Right hindlimb (tissue), 1 donor: ENCODE data around the gene BLTP3B.

Source experiments
- DNase-seq: peaks from one replicate; pipeline ENCODE4 v3.0.0-alpha.2; 2018

The BLTP3B gene

GRCh38 chr12:100159391-100160104 is 16.9 kb upstream of the BLTP3B start:
- DNase-seq = no peak

- no peak for DNase-seq
Observed at GRCh38 chr12:100158535-100158934, 15.9 kb upstream of the BLTP3B start.

GRCh38 chr12:100157427-100157821 is 14.8 kb upstream of the BLTP3B start:
- no peak for DNase-seq

GRCh38 chr12:100156731-100157426 is 14.2 kb upstream of the BLTP3B start:
- no peak for DNase-seq

DNA sequence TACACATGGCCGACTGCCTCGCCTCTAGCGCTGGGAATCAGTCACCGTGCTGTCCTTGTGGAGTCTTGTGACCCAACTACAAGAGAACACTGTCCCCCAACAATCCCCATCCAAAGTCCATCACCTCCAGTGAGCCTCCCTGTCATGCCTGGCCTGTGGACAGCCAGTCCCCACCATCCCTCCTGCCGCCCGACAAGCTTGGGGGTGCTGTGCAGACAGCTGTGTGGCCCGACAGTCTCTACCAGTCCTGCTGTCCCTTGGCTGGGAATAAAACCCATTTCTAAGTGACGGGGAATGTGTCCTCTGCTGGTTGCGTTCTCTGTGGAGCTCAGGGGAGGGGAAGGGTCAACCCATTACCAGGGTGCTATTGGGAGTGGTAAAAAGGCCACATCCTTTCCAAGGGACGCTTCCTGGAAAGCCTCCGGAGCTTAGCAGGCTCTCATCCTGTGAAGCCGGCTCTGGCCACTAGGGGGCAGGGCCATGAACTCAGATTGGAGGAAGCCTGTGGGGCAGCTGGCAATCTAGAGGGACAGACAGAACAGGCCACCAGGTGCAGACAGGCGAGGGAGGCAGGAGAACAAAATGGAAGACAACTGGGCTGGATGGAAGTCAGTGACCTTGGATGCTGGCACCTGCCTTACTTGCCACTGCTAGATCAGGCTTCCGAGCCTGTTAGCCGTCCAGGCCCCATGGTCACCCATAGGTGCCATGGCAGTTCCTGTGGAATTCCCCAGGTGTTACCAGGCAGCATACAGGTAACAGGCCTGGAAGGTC is 12.0 kb upstream of the BLTP3B start:
- DNase-seq = peak; percentile 51

DNA sequence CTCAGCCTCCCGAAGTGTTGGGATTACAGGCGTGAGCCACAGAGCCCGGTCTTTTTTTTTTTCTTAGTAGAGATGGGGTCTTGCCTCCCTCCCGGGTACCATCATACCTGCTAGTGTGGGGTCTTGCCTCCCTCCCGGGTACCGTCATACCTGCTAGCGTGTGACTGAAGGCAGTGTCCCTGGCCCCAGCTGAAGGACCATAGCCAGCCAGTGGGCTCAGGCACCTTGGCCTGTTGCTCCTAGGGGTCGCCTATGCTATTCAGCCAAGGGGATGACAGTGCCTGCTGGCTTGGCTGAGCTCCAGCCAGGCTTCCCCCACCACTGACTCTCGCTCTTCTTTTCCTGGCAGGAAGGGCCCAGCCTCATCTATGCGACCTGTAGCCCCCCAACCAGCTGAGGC is 10.5 kb upstream of the BLTP3B start:
- no peak for DNase-seq

GRCh38 chr12:100151769-100152168 is 9.1 kb upstream of the BLTP3B start:
- DNase-seq = no peak

DNA sequence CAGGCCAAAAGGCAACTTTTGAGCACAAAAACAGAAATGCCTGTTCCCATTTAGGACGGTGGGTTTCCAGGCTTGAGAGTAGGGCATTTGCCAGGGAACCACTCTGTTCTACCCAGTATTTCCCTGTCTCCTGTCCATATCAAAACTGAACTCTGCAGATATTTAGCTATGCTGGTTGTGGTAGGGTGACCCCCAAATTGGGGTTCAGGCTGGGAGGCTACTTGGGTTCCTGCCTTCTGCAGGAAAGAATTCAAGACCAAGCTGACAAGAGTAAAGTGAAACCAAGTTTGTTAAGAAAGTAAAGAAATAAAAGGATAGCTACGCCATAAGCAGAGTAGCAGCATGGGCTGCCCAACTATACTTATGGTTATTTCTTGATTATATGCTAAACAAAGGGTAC is 3.6 kb upstream of the BLTP3B start:
- DNase-seq = no peak

GRCh38 chr12:100145643-100146042 is 3.0 kb upstream of the BLTP3B start:
- DNase-seq = no peak

- no peak for DNase-seq
Observed at GRCh38 chr12:100141998-100142850, 450 bp downstream of the BLTP3B start.

DNA sequence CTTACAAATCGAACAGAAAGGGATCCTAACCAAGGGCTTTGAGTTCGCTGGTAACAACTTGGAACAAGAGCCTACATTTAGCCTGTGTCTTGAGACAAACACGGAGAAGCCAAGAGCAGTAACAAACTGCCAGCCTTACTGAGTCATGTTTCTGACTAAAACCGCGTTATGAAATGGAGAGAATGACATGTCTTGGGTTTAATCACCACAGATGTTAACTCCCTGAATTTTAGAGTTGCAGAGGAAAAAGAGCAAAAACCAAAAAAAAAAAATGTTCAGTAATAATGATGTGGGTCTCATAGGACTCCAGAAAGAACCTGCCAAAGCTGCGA is 1.0 kb downstream of the BLTP3B start:
- peak; percentile 53 for DNase-seq

GRCh38 chr12:100138803-100139098 is 3.9 kb downstream of the BLTP3B start:
- no peak for DNase-seq

DNA sequence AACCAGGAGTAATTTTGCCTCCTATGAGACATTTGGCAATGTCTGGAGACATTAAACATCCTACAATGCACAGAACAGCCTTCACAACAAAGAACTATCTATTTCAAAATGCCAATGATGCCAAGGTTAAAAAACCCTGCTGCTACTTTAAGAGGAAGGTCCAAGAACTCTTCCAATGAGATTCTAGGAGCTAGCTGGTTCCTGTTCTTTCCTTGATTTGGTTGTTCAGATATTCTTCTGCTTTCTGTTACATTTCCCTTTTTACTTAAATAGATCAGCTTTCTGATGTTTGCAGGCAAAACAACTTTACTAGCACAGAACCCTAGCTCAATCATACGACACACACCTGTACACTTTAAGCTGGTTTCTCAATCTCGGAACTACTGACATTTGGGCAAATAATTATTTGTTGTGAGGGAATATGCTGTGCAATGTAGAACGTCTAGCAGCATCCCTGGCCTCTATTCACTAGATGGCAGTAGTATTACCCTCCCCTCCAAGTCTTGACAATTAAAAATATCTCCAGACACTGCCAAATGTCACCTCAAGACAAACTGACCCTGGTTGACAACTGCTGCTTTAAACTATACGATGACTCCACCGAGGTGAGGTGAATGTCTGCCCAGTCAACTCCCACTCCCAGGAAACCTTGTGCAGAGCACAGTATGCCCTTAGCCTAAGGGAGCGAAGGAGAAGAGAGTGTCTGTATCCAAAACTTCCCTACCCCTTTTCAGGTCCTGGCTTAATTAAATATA is 4.4 kb downstream of the BLTP3B start:
- no peak for DNase-seq

DNA sequence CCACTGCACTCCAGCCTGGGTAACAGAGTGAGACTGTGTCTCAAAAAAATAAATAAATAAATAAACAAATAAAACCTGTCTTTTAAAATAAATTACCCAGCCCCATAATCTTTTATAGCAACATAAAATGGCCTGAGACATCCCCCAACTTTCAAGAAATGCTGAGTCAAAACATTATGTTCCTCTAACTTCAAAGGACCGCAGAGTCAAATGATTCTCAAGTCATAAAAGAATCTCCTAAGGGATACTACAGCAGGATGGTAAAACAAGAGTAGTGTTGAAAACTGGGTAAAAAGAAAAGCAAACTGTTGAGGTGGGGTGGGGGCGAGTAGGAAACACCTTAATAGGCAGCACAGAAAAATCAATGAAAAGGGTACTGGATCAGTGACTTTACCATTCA is 9.5 kb downstream of the BLTP3B start:
- no peak for DNase-seq

GRCh38 chr12:100128512-100128908 is 14.2 kb downstream of the BLTP3B start:
- DNase-seq = no peak

DNA sequence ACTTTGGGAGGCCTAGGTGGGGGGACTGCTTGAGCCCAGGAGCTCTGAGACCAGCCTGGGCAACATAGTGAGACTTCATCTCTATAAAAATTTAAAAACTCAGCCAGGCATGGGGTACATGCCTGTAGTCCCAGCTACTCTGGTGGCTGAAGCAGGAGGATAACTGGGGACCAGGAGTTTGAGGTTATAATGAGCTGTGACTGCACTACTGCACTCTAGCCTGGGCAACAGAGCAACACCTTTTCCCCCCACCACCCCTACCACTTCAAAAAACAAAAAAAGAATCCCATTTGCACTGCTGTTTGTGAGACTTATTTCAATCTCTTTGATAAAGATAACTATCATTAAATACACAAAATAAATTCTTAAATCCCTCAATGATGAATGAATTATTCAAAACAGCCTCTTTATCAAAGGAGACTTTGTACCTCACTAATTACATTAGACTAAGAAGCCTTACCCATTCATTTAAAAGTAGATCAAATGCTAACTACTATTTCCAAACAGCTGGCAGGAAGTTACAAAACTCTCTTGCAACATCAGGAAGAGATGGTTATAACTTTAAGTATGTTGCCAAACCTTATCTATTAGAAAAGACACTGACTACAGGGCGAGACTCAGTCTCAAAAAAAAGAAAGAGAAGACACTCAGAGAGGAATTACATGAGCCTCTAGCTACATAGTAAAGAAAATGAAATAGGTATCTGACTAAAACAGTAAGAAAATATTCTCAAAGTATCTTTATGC is 14.7 kb downstream of the BLTP3B start:
- DNase-seq = no peak

DNA sequence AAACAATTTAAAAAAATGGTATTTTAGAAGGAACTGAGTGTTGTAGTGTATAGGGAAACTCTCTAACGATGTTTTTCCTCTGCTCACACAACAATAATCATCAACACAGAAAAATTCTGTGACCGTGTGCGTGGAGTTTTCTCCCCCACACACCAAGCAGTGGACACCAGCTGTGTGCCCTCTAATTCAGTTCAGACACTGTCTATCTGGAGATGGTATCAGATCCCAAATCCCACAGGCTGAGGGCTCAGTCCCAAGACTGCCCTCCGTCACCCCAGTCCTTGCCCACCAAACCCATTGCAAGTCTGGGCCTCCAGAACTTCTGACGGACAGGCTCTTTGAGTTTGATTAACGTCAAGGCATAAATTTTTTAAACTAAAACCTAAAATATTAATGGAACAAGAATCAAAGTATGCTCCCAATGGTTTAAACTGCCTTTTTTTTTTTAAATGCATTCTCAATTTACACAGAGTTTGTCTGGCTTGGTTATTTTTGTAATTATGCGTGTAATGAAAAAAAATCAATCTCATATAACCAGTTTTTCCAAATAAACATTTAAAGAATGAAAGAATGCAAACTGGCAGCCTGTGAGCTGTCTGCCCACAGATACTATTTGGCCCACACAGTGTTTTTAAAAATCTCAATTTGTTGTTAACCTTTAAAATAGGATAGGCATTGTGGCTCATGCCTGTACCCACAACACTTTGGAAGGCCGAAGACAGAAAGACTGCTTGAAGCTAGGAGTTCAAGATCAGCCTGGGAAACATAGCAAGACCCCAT is 19.2 kb downstream of the BLTP3B start:
- no peak for DNase-seq

- DNase-seq = no peak
Observed at GRCh38 chr12:100120355-100120754, 22.3 kb downstream of the BLTP3B start.

DNA sequence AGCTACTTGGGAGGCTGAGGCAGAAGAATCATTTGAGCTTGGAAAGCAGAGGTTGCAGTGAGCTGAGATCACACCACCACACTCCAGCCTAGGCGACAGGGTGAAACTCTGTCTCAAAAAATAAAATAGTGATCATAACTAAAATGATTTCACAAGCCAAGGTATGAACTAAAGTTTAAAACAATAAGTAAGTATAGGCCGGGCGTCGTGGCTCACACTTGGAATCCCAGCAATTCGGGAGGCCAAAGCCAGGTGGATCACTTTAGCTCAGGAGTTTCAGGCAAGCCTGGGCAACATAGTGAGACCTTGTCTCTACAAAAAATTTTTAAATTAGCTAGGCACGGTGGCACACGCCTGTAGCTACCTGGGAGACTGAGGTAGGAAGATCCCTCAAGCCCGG is 27.4 kb downstream of the BLTP3B start:
- DNase-seq = no peak

DNA sequence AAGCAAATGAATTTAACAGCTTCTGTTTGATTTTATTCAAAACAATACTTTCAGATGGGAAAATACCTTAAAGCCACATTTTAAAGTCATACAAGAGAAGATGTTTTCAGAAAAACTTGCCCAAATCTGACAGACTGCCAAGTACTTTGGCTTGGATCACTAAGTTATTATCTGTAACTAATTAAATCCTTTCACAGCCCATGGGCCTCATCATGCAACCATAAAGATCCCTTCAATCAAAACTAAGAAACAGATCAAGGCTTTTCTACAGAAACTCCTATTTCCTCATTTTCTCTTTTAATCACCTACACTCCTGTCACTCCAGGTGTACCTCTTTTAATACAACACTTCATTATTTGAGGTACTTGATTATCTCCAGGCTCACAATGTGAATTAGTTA is 28.1 kb downstream of the BLTP3B start:
- no peak for DNase-seq

- no peak for DNase-seq
Observed at GRCh38 chr12:100110276-100110675, 32.4 kb downstream of the BLTP3B start.
